ENCODE measurements around the gene GPR137B. TPM values are rescaled to one million over a fixed set of nuclear protein-coding genes. Genes with fewer than 3 reads are reported as not detected.

The GPR137B gene
- total and polyA plus RNA-seq, 2 of the 4 experiments (the other 2 are of a cell fraction), result 4.5 to 12.3 TPM

- Histone ChIP-seq H3K9me3 (ENCODE audit: control insufficient read depth, insufficient read depth, low read length) (no peaks in the 10 kb centered on the region), H3K14ac (replicated peaks; ENCODE audit: low read depth, low read length) (no peak overlapping the region), H3K27ac (ENCODE audit: insufficient read depth, low read length) (no peak overlapping the region), H2BK5ac (ENCODE audit: low read depth, low read length, poor library complexity, severe bottlenecking) (no peak overlapping the region), H3K4me3 (ENCODE audit: insufficient read depth, low read depth, low read length) (no peak overlapping the region), H2AK9ac (replicated peaks; ENCODE audit: low read depth, low read length, poor library complexity) (no peak overlapping the region), H3K36me3 (ENCODE audit: control insufficient read depth, insufficient read depth, low read length) (no peaks in the 10 kb centered on the region), H3K18ac (ENCODE audit: low read depth, low read length) (no peak overlapping the region), H2AK5ac (ENCODE audit: low read depth, low read length) (no peak overlapping the region), H3K27me3 (ENCODE audit: control insufficient read depth, insufficient read depth, low read length) (no peaks in the 10 kb centered on the region), H2BK20ac (ENCODE audit: low read depth, low read length) (no peak overlapping the region), H4K20me1 (ENCODE audit: insufficient read depth, low read length) (no peaks in the 10 kb centered on the region), H3K56ac (ENCODE audit: extremely low read depth, insufficient read depth, low read length) (no peak overlapping the region), H2BK15ac (ENCODE audit: low read depth, low read length) (no peak overlapping the region), H3K4me1 (ENCODE audit: control insufficient read depth, insufficient read depth, low read length) (peaks cover 2% of the 10 kb centered on the region; the same call in 1 of the 2 replicates), H3K9ac (ENCODE audit: low read depth, low read length) (no peak overlapping the region), H3K23ac (ENCODE audit: low read depth, low read length) (no peak overlapping the region), H3K9me1 (ENCODE audit: insufficient read depth, low read length) (no peaks in the 10 kb centered on the region), H3K4me2 (ENCODE audit: low read depth, low read length) (no peak overlapping the region), H4K8ac (ENCODE audit: low read depth in 2 of 2, low read length in 2 of 2) (no peak overlapping the region), H4K5ac (ENCODE audit: low read depth, low read length) (no peak overlapping the region), H2AFZ (replicated peaks; ENCODE audit: low read length, poor library complexity) (no peak overlapping the region), H3K4ac (ENCODE audit: low read depth, low read length) (no peak overlapping the region), H3K79me1 (ENCODE audit: low read depth in 1 of 2, low read length in 2 of 2) (peaks cover 0 to 3% of the 10 kb centered on the region in 2 experiments; a peak in 1 of 4 replicates), H2BK120ac (ENCODE audit: low read depth, low read length) (no peak overlapping the region), H4K91ac (ENCODE audit: insufficient read depth, low read depth, low read length) (no peak overlapping the region)
- dilution Hi-C loops (cut with HindIII; ENCODE audit: low sequenced_read_pairs, unreplicated experiment) (no loop called here), intact Hi-C loops (cut with micrococcal nuclease) (no loop called here), in situ Hi-C loops (cut with MboI; ENCODE audit: low sequenced_read_pairs) (no loop called here)
- ChIA-PET CTCF (no interaction called here), POLR2A (ENCODE audit: unreplicated experiment) (interaction anchor here (0.5 kb wide), 1 partner anchor 184 kb away, joined by 5 read pairs; no protein-coding TSS in a partner anchor)
- 82% methylated on average over 2 of the region's 4 CpGs; no CpG with 5 or more reads in 1 of the 2 experiments for WGBS, 2 experiments (ENCODE audit: extremely low coverage in 2 of 2, insufficient read length in 1 of 2)
- TF ChIP-seq SMC3 (IDR thresholded peaks at IDR 0.05; ENCODE audit: low read depth, low read length), result no peak
- no peak for TF ChIP-seq RAD21 (IDR thresholded peaks at IDR 0.05; ENCODE audit: low read length)
- no peak for TF ChIP-seq FOS (IDR thresholded peaks at IDR 0.05; ENCODE audit: low read depth, low read length)
- TF ChIP-seq MAZ (IDR thresholded peaks at IDR 0.05; ENCODE audit: borderline replicate concordance, low read depth, low read length), result no peak
- no peak for TF ChIP-seq MXI1 (IDR thresholded peaks at IDR 0.05; ENCODE audit: borderline replicate concordance, low read depth, low read length)
- no peak for TF ChIP-seq RFX5 (IDR thresholded peaks at IDR 0.05; ENCODE audit: low read depth, low read length)
- TF ChIP-seq NFE2L2 (IDR thresholded peaks at IDR 0.05; ENCODE audit: low read depth, low read length), result no peak
- no peak for TF ChIP-seq CHD1 (IDR thresholded peaks at IDR 0.05; ENCODE audit: low read depth, low read length)
- TF ChIP-seq BHLHE40 (IDR thresholded peaks at IDR 0.05; ENCODE audit: low read depth, low read length), result no peak
- TF ChIP-seq POLR2A (IDR thresholded peaks at IDR 0.05; ENCODE audit: low read depth, low read length), result no peak
- no peak for TF ChIP-seq USF2 (IDR thresholded peaks at IDR 0.05; ENCODE audit: low read depth, low read length)
- no peak for TF ChIP-seq CTCF (conservative IDR thresholded peaks at IDR 0.05; ENCODE audit: low read depth, low read length)
- no peak for TF ChIP-seq RCOR1 (IDR thresholded peaks at IDR 0.05; ENCODE audit: insufficient replicate concordance, low read length)
- TF ChIP-seq ELK1 (IDR thresholded peaks at IDR 0.05; ENCODE audit: borderline replicate concordance, low read depth, low read length), result no peak
- no peak for TF ChIP-seq MAFK (IDR thresholded peaks at IDR 0.05; ENCODE audit: low read depth, low read length)
- TF ChIP-seq CEBPB (IDR thresholded peaks at IDR 0.05; ENCODE audit: low read depth, low read length), result no peak
- DNase-seq (no peak), ATAC-seq (ENCODE audit: low read depth) (no peak)
- no TSS peak for BruUV-seq (replicated peaks)
These were observed 25.2 kb downstream of the GPR137B start for GRCh38 chr1:236167578-236167977.
